K562 (cell line): ENCODE data around the gene PITPNB. TPM values are rescaled to one million over a fixed set of nuclear protein-coding genes. Genes with fewer than 3 reads are reported as not detected.

Experiments used
- ATAC-seq: fragments of 200-7000 bp; cut with Tn5 transposase; 3 replicates; pipeline ENCODE4 v1.9.1; 2020; ENCODE audit warnings: moderate library complexity
- BruUV-seq: library from RNA; stranded (reverse); fragments of 400-500 nt; replicated peaks from 2 replicates; lab custom pipeline; 2021; lab: Mats Ljungman, UMichigan
- CTCF ChIA-PET: fragments of 300-600 bp; formaldehyde crosslinking; extraction: SDS; loops from one replicate; lab custom pipeline; 2021; ENCODE audit warnings: low intra/inter-chr PET ratio; lab: Yijun Ruan, JAX
- POLR2A ChIA-PET: fragments of 300-600, 350-650 bp; sonication (Branson Sonifier 250); formaldehyde crosslinking; extraction: SDS; loops from one replicate; lab custom pipeline; 2021; ENCODE audit warnings: antibody characterized with exemption, inconsistent platforms; lab: Yijun Ruan, JAX
- DNase-seq, 4 experiments: peaks; one replicate each; pipeline versions ENCODE4 v3.0.0 to v3.0.0-alpha.2; 2011 to 2018; ENCODE audit warnings: low spot score in 3 of 4, mixed read lengths in 3 of 4; ENCODE audit errors: extremely low read depth in 1 of 4
- FAIRE-seq: peaks from 2 replicates; lab custom pipeline; 2011; peaks lifted over from hg19 to GRCh38; lab: Jason Lieb, UNC
- H2AFZ ChIP-seq: 2 replicates; pipeline ENCODE4 v1.6.0; 2011; ENCODE audit warnings: low read depth, low read length, control low read depth, inconsistent platforms
- H3K27ac ChIP-seq: fragments of 200-600 bp; 3 replicates; pipeline ENCODE4 v1.8.0; 2011; ENCODE audit warnings: low read depth, mild to moderate bottlenecking, control low read depth, inconsistent platforms, low read length, moderate library complexity, mixed read lengths; ENCODE audit errors: extremely low read depth
- H3K27me3 ChIP-seq, 2 experiments: fragments of 300-600 bp in 1 of 2; 2 replicates in 1 of 2; 3 replicates in 1 of 2; pipeline versions ENCODE4 v1.6.0 to v1.8.0; 2011; ENCODE audit warnings: inconsistent platforms in 2 of 2, low read length in 2 of 2, mild to moderate bottlenecking in 1 of 2, mixed read lengths in 1 of 2, moderate library complexity in 1 of 2; ENCODE audit not compliant: control insufficient read depth in 2 of 2, insufficient read depth in 2 of 2
- H3K36me3 ChIP-seq: fragments of 300-600 bp; 3 replicates; pipeline ENCODE4 v1.8.0; 2011; ENCODE audit warnings: mild to moderate bottlenecking, low read length, inconsistent platforms; ENCODE audit not compliant: control insufficient read depth, insufficient read depth
- H3K4me1 ChIP-seq, 2 experiments: fragments of 200-600 bp in 1 of 2; replicated peaks in 1 of 2; 2 replicates in 1 of 2; 3 replicates in 1 of 2; pipeline versions ENCODE4 v1.5.1 to v1.8.0; 2011; ENCODE audit warnings: inconsistent platforms in 2 of 2, low read length in 2 of 2, mild to moderate bottlenecking in 1 of 2, mixed read lengths in 1 of 2, moderate library complexity in 1 of 2; ENCODE audit not compliant: control insufficient read depth in 2 of 2, insufficient read depth in 2 of 2
- H3K4me2 ChIP-seq: 2 replicates; pipeline ENCODE4 v1.6.1; 2011; ENCODE audit warnings: low read length, control low read depth, inconsistent platforms, mixed read lengths; ENCODE audit not compliant: insufficient read depth
- H3K4me3 ChIP-seq: fragments of 200-600 bp; sonication (generic), shearing (Covaris generic); 2 replicates; pipeline ENCODE4 v1.5.1; 2016; ENCODE audit warnings: control low read depth, inconsistent platforms
- H3K79me2 ChIP-seq: fragments of 200-600 bp; 3 replicates; pipeline ENCODE4 v1.8.0; 2011; ENCODE audit warnings: low read length, inconsistent platforms; ENCODE audit not compliant: control insufficient read depth, insufficient read depth
- H3K9ac ChIP-seq, 2 experiments: 2 replicates each; pipeline versions ENCODE4 v1.6.0 to v1.6.1; 2011; ENCODE audit warnings: low read depth in 2 of 2, low read length in 2 of 2, control low read depth in 1 of 2, inconsistent platforms in 1 of 2, mild to moderate bottlenecking in 1 of 2, mixed read lengths in 1 of 2; ENCODE audit not compliant: insufficient read depth in 1 of 2
- H3K9me1 ChIP-seq: one replicate; pipeline ENCODE4 v1.6.0; 2011; ENCODE audit warnings: inconsistent platforms, mild to moderate bottlenecking, low read length, moderate library complexity; ENCODE audit not compliant: control insufficient read depth, insufficient read depth
- H3K9me3 ChIP-seq: replicated peaks from 2 replicates; pipeline ENCODE4 v1.5.1; 2011; ENCODE audit warnings: low read depth, low read length, inconsistent platforms; ENCODE audit not compliant: control insufficient read depth, insufficient read depth
- H4K20me1 ChIP-seq: replicated peaks from 2 replicates; pipeline ENCODE4 v1.6.1; 2011; ENCODE audit warnings: low read length, inconsistent platforms, mixed read lengths; ENCODE audit not compliant: control insufficient read depth, insufficient read depth
- PATZ1 ChIP-seq: fragments of 250-450 bp; sonication (Bioruptor Pico); IDR thresholded peaks from 2 replicates; pipeline ENCODE4 v1.5.0; 2020; ENCODE audit warnings: mild to moderate bottlenecking, borderline replicate concordance
- RBM25 ChIP-seq: fragments of 200-400 bp; formaldehyde crosslinking; IDR thresholded peaks from 2 replicates; pipeline ENCODE4 v1.6.1; 2018; ENCODE audit warnings: low read length, low read depth, moderate library complexity; ENCODE audit not compliant: severe bottlenecking
- WHSC1 ChIP-seq: IDR thresholded peaks from one replicate; pipeline ENCODE4 v1.6.1; 2012; ENCODE audit warnings: low read length, control low read depth, inconsistent platforms
- ZKSCAN1 ChIP-seq: fragments of 150-350 bp; IDR thresholded peaks from 2 replicates; pipeline ENCODE4 v1.6.1; 2016; ENCODE audit warnings: low read depth, low read length
- ZNF696 ChIP-seq: fragments of 250-450 bp; sonication (Bioruptor Pico); conservative IDR thresholded peaks from 2 replicates; pipeline ENCODE4 v1.4.0; 2020; ENCODE audit warnings: mild to moderate bottlenecking, moderate library complexity
- WGBS: fragments of 100-300 bp; shearing (Covaris generic); methylation state at CpG from one replicate; pipeline ENCODE4 v1.1.6; 2016; ENCODE audit warnings: low coverage, mixed read lengths; ENCODE audit not compliant: insufficient coverage; ENCODE audit errors: missing lambda C conversion rate; 5-methylcytosine and 5-hydroxymethylcytosine counted together
- in situ Hi-C: fragments of 300-500 bp; cut with MboI; formaldehyde crosslinking; loops from 4 replicates; pipeline ENCODE4 v1.15.0; 2018; ENCODE audit warnings: inconsistent platforms, mixed read lengths
- intact Hi-C: fragments of 100-400 bp; cut with micrococcal nuclease; formaldehyde crosslinking; loops from 2 replicates; pipeline ENCODE4 v1.14.2; 2022
- polyA plus RNA-seq, 8 experiments: library from polyadenylated mRNA; depleted of rRNA in 4 of 8; stranded (reverse) in 5 of 8; unstranded in 3 of 8; fragments of >200 nt; fragmentation: Nextera tagmentation in 2 of 8; fragmentation: Illumina TruSeq in 1 of 8; extraction: Ambion mirVana in 2 of 8; extraction: Trizol in 1 of 8; gene quantifications; 2 replicates each; pipeline versions ENCODE4 v1.2.1 to v1.2.3, GENCODE V29; 2011 to 2014; ENCODE audit warnings: inconsistent platforms in 1 of 8, missing spikeins in 1 of 8
- total RNA-seq, 7 experiments: library from RNA; depleted of rRNA in 6 of 7; stranded (reverse); fragments of >200 nt in 6 of 7; fragmentation: Illumina TruSeq in 2 of 7; extraction: Trizol in 2 of 7; gene quantifications; 2 replicates each; pipeline versions ENCODE4 v1.2.1 to v1.2.3, GENCODE V29; 2011 to 2021; ENCODE audit warnings: low replicate concordance in 1 of 7

The PITPNB gene
- total and polyA plus RNA-seq, 9 of the 15 experiments (the other 6 are each of a cell fraction or from before 2014, with no cell fraction given) = 13.1 to 52.4 (median 34.7) TPM

- Histone ChIP-seq H3K4me2 (no peak overlapping the region), H3K4me1 (no peaks in the 10 kb centered on the region), H3K4me3 (no peak overlapping the region), H2AFZ (no peak overlapping the region), H3K9me1 (no peaks in the 10 kb centered on the region), H4K20me1 (no peaks in the 10 kb centered on the region), H3K36me3 (no peaks in the 10 kb centered on the region), H3K27ac (no peak overlapping the region), H3K79me2 (no peaks in the 10 kb centered on the region), H3K9ac (no peak overlapping the region), H3K9me3 (no peaks in the 10 kb centered on the region), H3K27me3 (peaks cover 0 to 7% of the 10 kb centered on the region in 2 experiments; a peak in 1 of 5 replicates)
- FAIRE-seq (no peak), ATAC-seq (no peak), DNase-seq (no peak)
- intact Hi-C loops = no loop called here
- no TSS peak for BruUV-seq
- no peak for TF ChIP-seq PATZ1 (CRISPR knock-in tag)
- TF ChIP-seq ZKSCAN1 = peak; percentile 82
- TF ChIP-seq ZNF696 = no peak
- TF ChIP-seq RBM25 = peak; percentile 48
- no peak for TF ChIP-seq WHSC1
- WGBS = 3% methylated on average over 4 of the region's 4 CpGs
- POLR2A ChIA-PET = no interaction called here
- in situ Hi-C loops = loop anchor here (25.0 kb wide), 2 partner anchors 404 to 1054 kb away; no protein-coding TSS in a partner anchor
- CTCF ChIA-PET = no interaction called here
These were observed 103.1 kb downstream of the PITPNB start for GRCh38 chr22:27815826-27816530.
